Peyer's patch (tissue), 4 donors: ENCODE measurements around the gene REEP6.

Experiments
- CTCF ChIP-seq, 6 experiments: fragments of 450-650 bp in 4 of 6; fragments of 200-600 bp in 2 of 6; sonication (generic) in 1 of 6; IDR thresholded peaks; one replicate each; pipeline ENCODE4 v1.5.1; 2017 to 2019; ENCODE audit warnings: antibody characterized with exemption in 6 of 6, mild to moderate bottlenecking in 3 of 6, moderate library complexity in 1 of 6
- POLR2A ChIP-seq, 2 donors: fragments of 450-650 bp; IDR thresholded peaks; one replicate each; pipeline ENCODE4 v1.5.1; 2017; ENCODE audit warnings: antibody characterized with exemption in 2 of 2, mild to moderate bottlenecking in 2 of 2, moderate library complexity in 2 of 2

GRCh38 chr19:1451916-1452801 lies 38.8 kb upstream of the REEP6 start:
- TF ChIP-seq POLR2A (IDR thresholded peaks at IDR 0.05), result no peak
- TF ChIP-seq CTCF (IDR thresholded peaks at IDR 0.05), result no peak
